ENCODE data around the gene A2M.

Gene A2M

GRCh38 chr12:9039397-9039977 lies 76.2 kb downstream of the A2M start:
- DNase-seq (ENCODE audit: low read depth in 2 of 2) = no peak

- DNase-seq (ENCODE audit: low read depth in 2 of 2) = no peak
Observed at GRCh38 chr12:9037431-9037830, 78.3 kb downstream of the A2M start.

GRCh38 chr12:9036227-9036626 lies 79.5 kb downstream of the A2M start:
- no peak for DNase-seq (ENCODE audit: low read depth in 2 of 2)

GRCh38 chr12:9034095-9034494 lies 81.6 kb downstream of the A2M start:
- DNase-seq (ENCODE audit: low read depth in 2 of 2) = no peak

- no peak for DNase-seq (ENCODE audit: low read depth in 2 of 2)
Observed at GRCh38 chr12:9033265-9033887, 82.3 kb downstream of the A2M start.

- no peak for DNase-seq (ENCODE audit: low read depth in 2 of 2)
Observed at GRCh38 chr12:9032202-9032964, 83.3 kb downstream of the A2M start.

GRCh38 chr12:9030776-9031175 lies 84.9 kb downstream of the A2M start:
- no peak for DNase-seq (ENCODE audit: low read depth in 2 of 2)

GRCh38 chr12:9027161-9028059 lies 88.3 kb downstream of the A2M start:
- DNase-seq (ENCODE audit: low read depth in 2 of 2) = peak in 1 of 2 donors; percentile 10

- DNase-seq (ENCODE audit: low read depth in 2 of 2) = no peak
Observed at GRCh38 chr12:9024512-9024911, 91.2 kb downstream of the A2M start.

- DNase-seq (ENCODE audit: low read depth in 2 of 2) = no peak
Observed at GRCh38 chr12:9022592-9022991, 93.1 kb downstream of the A2M start.

Data from stimulated activated CD8-positive, alpha-beta memory T cell treated with anti-CD3 and anti-CD28 coated beads, Interleukin-2, amount 100 ng/mL, for 1 hour (primary cell).